Duodenal mucosa (tissue), 2 donors: ENCODE data around the gene RELA.
A peak's percentile ranks its signal among the peaks of the same experiment; 100 is the strongest.
"Not testable (repeated sequence)": the region's sequence is repeated elsewhere in the genome, so short reads cannot be mapped to it uniquely, and the experiment has no call there.

Source experiments
- H3K27ac ChIP-seq: one replicate; pipeline ENCODE4 v1.7.0; 2013; ENCODE audit warnings: low read depth, low read length
- H3K27me3 ChIP-seq, 2 donors: one replicate each; pipeline ENCODE4 v1.7.0; 2013; ENCODE audit warnings: low read length in 2 of 2, control low read depth in 1 of 2; ENCODE audit not compliant: insufficient read depth in 2 of 2, control insufficient read depth in 1 of 2
- H3K36me3 ChIP-seq, 2 donors: one replicate each; pipeline ENCODE4 v1.7.0; 2013; ENCODE audit warnings: low read length in 2 of 2, control low read depth in 1 of 2; ENCODE audit not compliant: insufficient read depth in 2 of 2, control insufficient read depth in 1 of 2
- H3K4me1 ChIP-seq, 2 donors: one replicate each; pipeline ENCODE4 v1.7.0; 2013; ENCODE audit warnings: low read length in 2 of 2, control low read depth in 1 of 2; ENCODE audit not compliant: insufficient read depth in 2 of 2, control insufficient read depth in 1 of 2
- H3K4me3 ChIP-seq, 2 donors: one replicate each; pipeline ENCODE4 v1.7.0; 2013; ENCODE audit warnings: low read length in 2 of 2, low read depth in 1 of 2
- H3K9ac ChIP-seq, 2 donors: one replicate each; pipeline ENCODE4 v1.7.0; 2013; ENCODE audit warnings: low read length in 2 of 2, low read depth in 1 of 2
- H3K9me3 ChIP-seq, 2 donors: one replicate each; pipeline ENCODE4 v1.7.0; 2013; ENCODE audit warnings: low read length in 2 of 2, control low read depth in 1 of 2; ENCODE audit not compliant: control insufficient read depth in 1 of 2

RELA gene

DNA sequence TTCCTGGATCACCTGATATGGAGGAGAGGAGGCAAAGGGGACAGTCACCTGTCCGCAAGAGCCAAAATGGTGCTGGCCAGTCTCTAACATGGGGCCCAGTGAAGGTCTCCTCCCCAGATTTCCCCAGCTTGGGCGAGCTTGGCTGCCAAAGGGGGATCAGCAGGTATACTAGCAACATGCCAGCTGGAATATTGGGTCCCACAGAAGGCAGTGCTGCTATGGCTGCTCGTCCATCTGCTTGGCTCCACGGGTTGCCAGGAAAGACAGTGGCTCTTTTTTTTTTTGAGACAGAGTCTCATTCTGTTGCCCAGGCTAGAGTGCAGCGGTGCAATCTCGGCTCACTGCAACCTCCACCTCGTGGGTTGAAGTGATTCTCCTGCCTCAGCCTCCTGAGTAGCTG lies 36.6 kb upstream of the RELA start:
- Histone ChIP-seq H3K27ac (no peak overlapping the region), H3K4me3 (no peak overlapping the region), H3K36me3 (no peaks in the 10 kb centered on the region), H3K9me3 (no peaks in the 10 kb centered on the region), H3K4me1 (peaks cover 6 to 8% of the 10 kb centered on the region in 2 donors), H3K27me3 (no peaks in the 10 kb centered on the region), H3K9ac (no peak overlapping the region)

GRCh38 chr11:65698205-65698604 lies 35.5 kb upstream of the RELA start:
- Histone ChIP-seq H3K36me3 (no peaks in the 10 kb centered on the region), H3K4me1 (peaks cover 9 to 17% of the 10 kb centered on the region in 2 donors), H3K4me3 (no peak overlapping the region), H3K9ac (no peak overlapping the region), H3K9me3 (no peaks in the 10 kb centered on the region), H3K27ac (no peak overlapping the region), H3K27me3 (no peaks in the 10 kb centered on the region)

GRCh38 chr11:65696802-65697552 lies 34.3 kb upstream of the RELA start:
- no peak overlapping the region for H3K27ac ChIP-seq

GRCh38 chr11:65695459-65696241 lies 32.9 kb upstream of the RELA start:
- no peaks in the 10 kb centered on the region for H3K9me3 ChIP-seq
- no peaks in the 10 kb centered on the region for H3K27me3 ChIP-seq
- no peak overlapping the region for H3K27ac ChIP-seq
- no peak overlapping the region for H3K9ac ChIP-seq
- H3K36me3 ChIP-seq, result no peaks in the 10 kb centered on the region
- no peak overlapping the region for H3K4me3 ChIP-seq
- peaks cover 9 to 22% of the 10 kb centered on the region in 2 donors for H3K4me1 ChIP-seq

More at GRCh38 chr11:65696802-65697552, 34.3 kb upstream of the RELA start:
- H3K9me3 ChIP-seq, result no peaks in the 10 kb centered on the region
- H3K36me3 ChIP-seq, result no peaks in the 10 kb centered on the region
- H3K4me3 ChIP-seq, result no peak overlapping the region
- H3K4me1 ChIP-seq, result peaks cover 9 to 22% of the 10 kb centered on the region in 2 donors
- no peaks in the 10 kb centered on the region for H3K27me3 ChIP-seq
- no peak overlapping the region for H3K9ac ChIP-seq

DNA sequence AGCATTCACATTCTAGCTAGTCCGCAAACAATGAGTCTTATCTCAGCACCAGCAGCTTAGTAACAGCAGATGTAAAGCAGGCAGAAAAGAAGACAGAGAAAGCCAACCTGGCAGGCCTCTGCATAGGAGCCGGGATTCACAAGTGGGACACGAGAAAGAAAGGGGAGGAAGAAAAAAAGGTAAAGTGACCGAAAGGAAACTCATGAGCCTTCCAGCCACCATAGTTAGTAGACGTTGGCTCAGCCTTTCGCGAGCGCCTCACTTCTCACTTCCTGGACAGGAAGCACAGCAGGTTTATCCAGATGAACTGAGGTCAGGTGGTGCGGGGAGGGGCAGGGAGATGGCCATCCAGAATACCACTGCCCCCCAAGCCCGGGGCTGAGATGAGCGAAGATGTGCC lies 29.7 kb upstream of the RELA start:
- Histone ChIP-seq H3K36me3 (no peaks in the 10 kb centered on the region), H3K9me3 (no peaks in the 10 kb centered on the region), H3K27me3 (no peaks in the 10 kb centered on the region), H3K9ac (peak overlapping the region in 1 of 2 donors; percentile 46), H3K4me3 (peak overlapping the region; percentile 49 to 54), H3K4me1 (peaks cover 9 to 22% of the 10 kb centered on the region in 2 donors), H3K27ac (no peak overlapping the region)

GRCh38 chr11:65691847-65692246 lies 29.1 kb upstream of the RELA start:
- not testable (repeated sequence) for H3K27me3 ChIP-seq, H3K9me3 ChIP-seq, H3K9ac ChIP-seq, H3K36me3 ChIP-seq, H3K4me3 ChIP-seq, H3K27ac ChIP-seq
- peaks cover 9 to 22% of the 10 kb centered on the region in 2 donors for H3K4me1 ChIP-seq

DNA sequence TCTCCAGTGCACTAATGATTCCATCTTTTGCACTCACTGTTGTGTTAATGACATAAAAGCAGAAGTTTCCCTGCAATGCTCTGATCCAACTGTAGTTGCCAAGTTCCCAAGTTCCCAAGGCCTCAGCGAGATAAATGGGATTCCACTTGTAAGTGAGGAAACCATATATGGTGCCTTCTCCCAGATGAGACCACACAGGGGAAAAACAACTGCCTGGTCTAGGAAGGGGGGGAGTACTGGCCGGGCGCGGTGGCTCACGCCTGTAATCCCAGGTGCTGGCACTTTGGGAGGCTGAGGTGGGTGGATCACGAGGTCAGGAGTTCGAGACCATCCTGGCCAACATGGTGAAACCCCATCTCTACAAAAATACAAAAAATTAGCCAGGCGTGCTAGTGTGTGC lies 23.3 kb upstream of the RELA start:
- Histone ChIP-seq H3K9ac (no peak overlapping the region), H3K4me1 (no peaks in the 10 kb centered on the region), H3K9me3 (no peaks in the 10 kb centered on the region), H3K27me3 (no peaks in the 10 kb centered on the region), H3K4me3 (no peak overlapping the region), H3K36me3 (no peaks in the 10 kb centered on the region), H3K27ac (no peak overlapping the region)

DNA sequence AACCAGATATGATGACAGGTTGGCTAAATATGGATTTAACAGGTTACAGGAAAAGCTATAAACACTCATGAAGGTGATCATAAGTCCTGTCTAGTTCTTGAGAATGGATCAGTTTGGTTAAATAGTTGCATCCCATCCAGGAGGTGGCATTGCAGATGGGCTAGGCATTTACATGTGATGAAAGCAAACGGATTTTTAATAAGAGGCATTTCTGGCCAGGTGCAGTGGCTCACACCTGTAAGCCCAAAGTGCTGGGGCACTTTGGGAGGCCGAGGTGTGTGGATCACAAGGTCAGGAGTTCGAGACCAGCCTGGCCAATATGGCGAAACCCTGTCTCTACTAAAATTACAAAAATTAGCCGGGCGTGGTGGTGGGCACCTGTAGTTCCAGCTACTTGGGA lies 20.8 kb upstream of the RELA start:
- H3K27me3 ChIP-seq, H3K36me3 ChIP-seq, H3K9ac ChIP-seq, H3K27ac ChIP-seq, H3K4me3 ChIP-seq, H3K4me1 ChIP-seq, H3K9me3 ChIP-seq: not testable (repeated sequence)

- Histone ChIP-seq H3K9me3 (no peaks in the 10 kb centered on the region), H3K4me3 (no peak overlapping the region), H3K27me3 (no peaks in the 10 kb centered on the region), H3K4me1 (no peaks in the 10 kb centered on the region), H3K36me3 (no peaks in the 10 kb centered on the region), H3K27ac (no peak overlapping the region), H3K9ac (no peak overlapping the region)
Measured at GRCh38 chr11:65680192-65680743, 17.6 kb upstream of the RELA start.

DNA sequence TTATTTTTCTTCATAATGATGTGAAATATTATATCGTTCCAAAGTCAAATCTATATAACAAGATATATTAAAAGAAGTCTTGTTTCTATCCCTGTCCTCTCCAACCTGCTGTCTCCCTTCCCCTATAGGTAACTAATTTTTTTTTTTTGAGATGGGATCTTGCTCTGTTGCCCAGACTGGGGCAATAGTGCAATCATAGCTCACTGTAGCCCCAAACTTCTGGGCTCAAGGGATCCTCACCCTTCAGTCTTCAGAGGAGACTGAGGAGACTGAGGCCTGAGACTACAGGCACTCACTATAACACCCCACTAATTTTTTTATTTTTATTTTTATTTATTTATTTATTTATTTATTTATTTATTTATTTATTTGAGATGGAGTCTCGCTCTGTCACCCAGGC lies 10.3 kb upstream of the RELA start:
- Histone ChIP-seq H3K4me3 (no peak overlapping the region), H3K9me3 (no peaks in the 10 kb centered on the region), H3K27me3 (no peaks in the 10 kb centered on the region), H3K27ac (no peak overlapping the region), H3K9ac (no peak overlapping the region), H3K4me1 (no peaks in the 10 kb centered on the region), H3K36me3 (no peaks in the 10 kb centered on the region)
